Muscle of leg (tissue), 11 donors: ENCODE measurements around the gene SCGB1D4. TPM values are rescaled to one million over a fixed set of nuclear protein-coding genes. Genes with fewer than 3 reads are reported as not detected.
A peak's percentile ranks its signal among the peaks of the same experiment; 100 is the strongest.

Experiments
- DNase-seq: peaks from one replicate; pipeline ENCODE4 v3.0.0; 2013
- H3K27ac ChIP-seq: one replicate; pipeline ENCODE4 v1.5.1; 2013; ENCODE audit warnings: mild to moderate bottlenecking, low read length, control low read depth
- H3K27me3 ChIP-seq: one replicate; pipeline ENCODE4 v1.6.1; 2013; ENCODE audit warnings: low read length; ENCODE audit not compliant: control insufficient read depth, insufficient read depth
- H3K36me3 ChIP-seq: one replicate; pipeline ENCODE4 v1.6.1; 2013; ENCODE audit warnings: low read length; ENCODE audit not compliant: control insufficient read depth, insufficient read depth
- H3K4me1 ChIP-seq: one replicate; pipeline ENCODE4 v1.6.1; 2013; ENCODE audit warnings: low read length; ENCODE audit not compliant: control insufficient read depth, insufficient read depth
- H3K4me3 ChIP-seq: one replicate; pipeline ENCODE4 v1.5.1; 2013; ENCODE audit warnings: low read length, control low read depth
- H3K9me3 ChIP-seq: replicated peaks from 2 replicates; pipeline ENCODE4 v1.6.1; 2013; ENCODE audit warnings: low read depth, low read length; ENCODE audit not compliant: control insufficient read depth
- WGBS: methylation state at CpG from one replicate; pipeline ENCODE4 v1.1.5; 2013; ENCODE audit warnings: missing lambda C conversion rate; ENCODE audit not compliant: insufficient coverage; 5-methylcytosine and 5-hydroxymethylcytosine counted together
- polyA plus RNA-seq, 8 donors: library from polyadenylated mRNA; unstranded; fragments of 120-200 nt; gene quantifications; one replicate each; pipeline versions ENCODE4 v1.2.1 to v1.2.3, GENCODE V29; 2013; ENCODE audit warnings: inconsistent platforms in 1 of 8, low replicate concordance in 1 of 8; ENCODE audit not compliant: insufficient read length in 8 of 8, insufficient read depth in 1 of 8
- total RNA-seq: library from RNA; stranded (reverse); fragments of 120-200 nt; gene quantifications from one replicate; pipeline ENCODE4 v1.2.4, GENCODE V29; 2013

SCGB1D4 gene
- total and polyA plus RNA-seq, 9 donors, result not detected

DNA sequence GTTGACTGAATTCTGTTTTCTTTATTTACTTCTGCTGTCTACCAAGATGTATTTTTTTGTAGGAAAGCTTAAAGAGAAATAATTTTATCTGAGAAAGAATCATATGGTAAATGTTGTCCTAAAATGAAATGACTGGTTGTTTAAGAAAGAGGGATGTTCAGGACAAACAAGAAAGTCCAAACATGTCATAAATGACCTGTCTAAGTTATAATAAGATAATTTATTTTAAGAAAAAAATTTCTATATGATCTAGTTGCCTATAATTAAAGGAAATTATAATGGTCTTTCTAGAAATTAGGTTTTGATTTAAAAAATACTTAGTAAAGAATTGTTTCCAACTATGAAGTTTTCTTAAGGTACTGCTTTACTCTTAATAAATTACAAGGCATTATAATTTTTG, 18.4 kb downstream of the SCGB1D4 start:
- Histone ChIP-seq H3K36me3 (no peaks in the 10 kb centered on the region), H3K4me1 (no peaks in the 10 kb centered on the region), H3K27ac (no peak overlapping the region), H3K9me3 (no peaks in the 10 kb centered on the region), H3K27me3 (no peaks in the 10 kb centered on the region), H3K4me3 (no peak overlapping the region)
- no peak for DNase-seq

DNA sequence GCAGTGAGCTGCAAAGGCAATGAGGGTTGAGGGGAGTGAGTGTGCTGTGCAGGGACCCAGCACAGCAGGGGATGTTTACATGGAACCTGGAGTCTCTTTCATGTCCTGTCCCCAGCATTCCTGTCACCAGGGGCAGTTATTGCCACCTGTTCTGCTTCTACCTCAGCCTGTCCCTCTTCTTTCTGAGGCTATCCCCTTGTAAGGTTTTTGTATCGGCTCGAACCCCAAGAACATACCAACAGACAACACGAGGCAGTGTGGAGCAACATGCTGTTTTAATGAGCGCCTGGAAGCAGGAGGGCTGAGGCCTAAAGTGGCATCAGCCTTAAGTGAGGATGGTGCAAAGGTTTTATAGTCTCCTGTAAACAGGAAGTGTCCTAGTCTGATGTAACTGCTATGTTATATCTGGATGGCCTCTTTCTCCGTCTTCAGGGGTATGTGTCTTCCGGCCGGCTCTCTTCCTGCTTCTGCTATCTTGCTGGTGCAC, 25.0 kb downstream of the SCGB1D4 start:
- DNase-seq, result no peak
- WGBS, result 63% methylated on average over 3 of the region's 7 CpGs
- Histone ChIP-seq H3K27ac (no peak overlapping the region), H3K4me3 (no peak overlapping the region), H3K9me3 (no peaks in the 10 kb centered on the region), H3K4me1 (no peaks in the 10 kb centered on the region), H3K36me3 (no peaks in the 10 kb centered on the region), H3K27me3 (no peaks in the 10 kb centered on the region)

DNA sequence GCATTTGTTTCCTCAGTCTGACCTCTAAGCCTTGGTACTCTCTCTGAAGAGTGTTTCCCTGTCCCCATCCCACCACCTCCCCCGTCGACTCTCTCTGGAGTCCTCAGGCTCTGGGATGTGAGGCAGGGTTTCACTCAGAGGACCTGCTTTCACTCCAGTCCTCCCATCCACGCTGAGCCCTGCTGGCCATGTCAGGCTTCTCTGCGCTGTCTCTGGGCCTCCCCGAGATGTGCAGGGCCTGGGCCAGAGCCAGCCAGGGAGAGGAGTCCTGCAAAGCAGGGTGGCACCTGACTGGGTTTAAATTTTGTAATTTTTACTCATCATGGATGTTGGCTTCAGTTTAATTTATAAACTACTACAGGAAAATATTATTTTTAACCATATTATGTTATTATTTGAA, 25.6 kb downstream of the SCGB1D4 start:
- no peak for DNase-seq
- Histone ChIP-seq H3K27ac (no peak overlapping the region), H3K9me3 (no peaks in the 10 kb centered on the region), H3K27me3 (no peaks in the 10 kb centered on the region), H3K4me1 (no peaks in the 10 kb centered on the region), H3K4me3 (no peak overlapping the region), H3K36me3 (no peaks in the 10 kb centered on the region)
- WGBS, result 60% methylated on average over 1 of the region's 5 CpGs

DNA sequence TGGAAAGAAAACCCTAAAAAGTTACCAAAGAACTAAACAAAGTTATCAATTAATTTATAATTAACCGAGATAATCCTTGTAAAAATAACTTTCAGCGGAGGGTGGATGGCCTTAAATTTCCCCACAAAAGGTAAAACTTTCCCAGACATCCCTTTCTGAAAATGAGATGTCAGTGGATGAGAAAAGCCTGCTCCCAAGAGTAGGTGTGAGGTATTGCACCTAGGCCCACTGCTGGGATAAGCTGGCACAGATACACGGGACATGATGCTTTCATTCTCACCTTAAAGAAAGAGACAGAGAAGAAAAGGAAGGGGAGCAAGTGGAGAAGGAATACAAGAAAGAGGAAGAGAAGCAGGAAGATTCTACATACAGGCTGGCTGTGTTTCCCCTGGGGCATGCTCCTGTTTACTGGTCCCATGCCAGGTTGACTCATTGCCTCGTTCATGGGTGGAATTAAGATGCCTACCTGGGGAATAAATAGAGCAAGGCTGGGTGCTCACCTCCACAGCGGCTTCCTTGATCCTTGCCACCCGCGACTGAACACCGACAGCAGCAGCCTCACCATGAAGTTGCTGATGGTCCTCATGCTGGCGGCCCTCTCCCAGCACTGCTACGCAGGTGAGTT, 29.1 kb downstream of the SCGB1D4 start, which contains the start of gene SCGB2A2:
Gene SCGB2A2 (plus strand): TSS at position 505 of the 625 bp plus-strand sequence. CDS start 59 bp downstream, at position 564.
- H3K27ac ChIP-seq, result no peak within 1 kb of the TSS
- H3K36me3 ChIP-seq, result no peaks in the 10 kb centered on the region
- 92% methylated on average over 6 of the region's 10 CpGs for WGBS
- H3K4me1 ChIP-seq, result no peaks in the 10 kb centered on the region
- no peaks in the 10 kb centered on the region for H3K27me3 ChIP-seq
- no peak within 1 kb of the TSS for H3K4me3 ChIP-seq
- no peaks in the 10 kb centered on the region for H3K9me3 ChIP-seq
- no peak for DNase-seq

DNA sequence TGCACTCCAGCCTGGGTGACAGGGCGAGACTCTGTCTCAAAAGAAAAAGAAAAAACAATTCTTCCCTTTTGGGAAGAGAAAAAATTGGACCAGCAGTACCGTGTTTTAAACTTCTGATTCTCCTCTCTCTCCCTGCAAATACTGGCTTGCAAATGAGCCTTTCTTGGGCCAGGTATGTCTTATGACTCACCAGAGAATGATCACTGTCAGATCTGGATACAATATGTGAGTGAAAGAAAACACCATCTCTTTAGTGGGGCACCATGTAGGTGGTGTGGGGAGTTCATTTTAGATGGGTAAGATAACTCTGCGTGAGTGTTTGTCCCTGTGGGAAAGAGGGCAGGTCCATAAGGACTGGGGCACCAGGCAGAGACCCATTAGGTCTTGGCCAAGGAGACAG, 31.3 kb downstream of the SCGB1D4 start:
- Histone ChIP-seq H3K4me3 (no peak overlapping the region), H3K36me3 (no peaks in the 10 kb centered on the region), H3K27ac (no peak overlapping the region), H3K9me3 (no peaks in the 10 kb centered on the region), H3K27me3 (no peaks in the 10 kb centered on the region), H3K4me1 (no peaks in the 10 kb centered on the region)
- 60% methylated on average over 1 of the region's 3 CpGs for WGBS
- DNase-seq, result no peak

DNA sequence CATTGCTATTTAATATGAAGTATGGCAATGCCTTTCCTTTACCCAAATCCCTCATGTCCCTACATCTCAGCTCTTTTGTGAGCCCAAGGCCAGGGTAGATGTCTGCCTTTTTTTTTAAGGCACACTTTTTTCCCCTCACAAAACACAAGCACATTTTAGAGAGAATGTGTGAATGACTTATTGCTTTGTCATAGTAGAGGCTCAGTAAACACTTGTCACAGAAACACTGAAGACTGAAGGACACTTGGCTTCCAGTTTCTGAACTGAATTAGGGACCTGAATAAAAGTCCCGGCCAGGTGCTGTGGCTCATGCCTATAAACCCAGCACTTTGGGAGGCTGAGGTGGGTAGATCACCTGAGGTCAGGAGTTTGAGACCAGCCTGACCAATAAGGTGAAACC, 31.8 kb downstream of the SCGB1D4 start:
- no peaks in the 10 kb centered on the region for H3K36me3 ChIP-seq
- no CpG with 5 or more reads among the region's 1 CpG for WGBS

DNA sequence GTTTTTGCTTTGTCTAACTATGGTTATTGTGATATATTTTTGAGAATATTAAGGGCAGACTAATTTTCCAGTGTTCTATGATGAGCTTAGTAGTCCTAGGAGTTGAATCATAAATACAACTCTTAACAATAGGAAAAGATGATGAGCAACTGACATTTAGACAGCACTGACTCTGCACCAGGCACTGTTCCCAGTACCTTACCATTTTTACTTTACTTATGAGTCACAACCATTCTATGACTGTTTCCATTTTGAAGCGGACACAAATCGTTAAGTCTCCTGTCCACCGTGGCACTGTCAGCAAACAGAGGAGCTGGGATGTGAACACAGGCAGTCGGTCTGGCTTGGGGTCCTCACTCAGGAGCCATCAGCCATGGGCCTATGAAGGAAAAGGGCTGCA, 32.3 kb downstream of the SCGB1D4 start:
- H3K36me3 ChIP-seq, result no peaks in the 10 kb centered on the region
- H3K4me1 ChIP-seq, result no peaks in the 10 kb centered on the region
- peak; percentile 4 for DNase-seq
- H3K27me3 ChIP-seq, result no peaks in the 10 kb centered on the region
- no peak overlapping the region for H3K4me3 ChIP-seq
- WGBS, result 75% methylated on average over 4 of the region's 4 CpGs
- no peaks in the 10 kb centered on the region for H3K9me3 ChIP-seq
- no peak overlapping the region for H3K27ac ChIP-seq

More for the DNA sequence above, 31.8 kb downstream of the SCGB1D4 start:
- Histone ChIP-seq H3K27ac (no peak overlapping the region), H3K4me3 (no peak overlapping the region), H3K9me3 (no peaks in the 10 kb centered on the region), H3K4me1 (no peaks in the 10 kb centered on the region), H3K27me3 (no peaks in the 10 kb centered on the region)
- DNase-seq, result no peak

DNA sequence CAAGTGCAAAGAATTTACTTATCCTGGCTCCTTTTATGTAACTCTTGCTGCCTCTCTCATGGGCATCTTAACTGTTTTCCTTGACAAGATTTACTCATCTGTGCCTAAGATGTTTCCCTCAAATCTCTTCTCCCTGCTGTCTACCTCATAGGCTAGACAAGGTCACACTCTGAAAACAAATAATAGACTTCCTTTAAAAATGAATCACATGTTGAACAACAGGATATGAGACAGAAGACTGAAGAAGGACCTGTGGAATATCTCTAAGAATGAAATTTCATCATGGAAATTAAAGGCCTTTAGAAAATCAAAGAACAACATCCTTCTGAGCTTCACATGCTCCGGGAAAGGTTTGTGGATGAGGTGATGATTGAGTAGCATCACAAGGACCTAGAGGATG, 34.9 kb downstream of the SCGB1D4 start:
- 100% methylated on average over 1 of the region's 1 CpG for WGBS
- Histone ChIP-seq H3K4me1 (no peaks in the 10 kb centered on the region), H3K27me3 (no peaks in the 10 kb centered on the region), H3K9me3 (no peaks in the 10 kb centered on the region), H3K4me3 (no peak overlapping the region), H3K27ac (no peak overlapping the region), H3K36me3 (no peaks in the 10 kb centered on the region)
- DNase-seq, result no peak

DNA sequence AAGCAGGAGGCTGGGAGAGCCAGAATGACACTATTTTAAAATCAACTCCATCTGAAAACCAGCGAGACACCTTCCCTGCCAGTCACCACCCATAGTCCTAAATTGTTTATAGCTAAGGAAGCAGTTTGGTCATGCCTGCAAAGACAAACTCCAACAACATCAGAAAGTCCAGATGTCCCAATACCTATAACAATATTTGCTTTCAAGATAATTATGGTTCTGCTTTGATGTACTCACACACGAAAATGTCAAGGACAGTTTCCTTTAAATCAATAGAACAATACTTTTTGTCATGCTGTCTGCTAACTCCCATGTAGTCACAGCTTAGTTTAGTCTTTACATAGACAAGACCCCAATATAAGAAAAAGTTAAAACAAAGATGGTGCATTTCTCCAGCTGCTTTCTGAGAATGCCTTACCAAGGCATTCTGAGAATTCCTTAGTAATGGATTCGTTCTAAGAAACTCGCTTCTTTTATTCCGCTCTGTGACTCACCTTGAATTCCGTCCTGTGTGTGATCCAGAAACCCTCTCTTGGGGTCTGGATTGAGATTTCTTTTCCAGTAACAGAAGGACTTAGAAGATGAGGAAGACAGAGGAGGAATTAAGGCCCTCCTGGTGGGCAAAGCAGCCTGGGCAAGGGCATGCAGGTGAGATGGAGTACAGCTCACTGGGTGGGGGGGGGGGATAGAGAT, 38.5 kb downstream of the SCGB1D4 start:
- Histone ChIP-seq H3K4me3 (no peak overlapping the region), H3K4me1 (no peaks in the 10 kb centered on the region), H3K27me3 (no peaks in the 10 kb centered on the region), H3K36me3 (no peaks in the 10 kb centered on the region), H3K27ac (no peak overlapping the region), H3K9me3 (no peaks in the 10 kb centered on the region)
- no peak for DNase-seq
- WGBS, result 83% methylated on average over 1 of the region's 6 CpGs

DNA sequence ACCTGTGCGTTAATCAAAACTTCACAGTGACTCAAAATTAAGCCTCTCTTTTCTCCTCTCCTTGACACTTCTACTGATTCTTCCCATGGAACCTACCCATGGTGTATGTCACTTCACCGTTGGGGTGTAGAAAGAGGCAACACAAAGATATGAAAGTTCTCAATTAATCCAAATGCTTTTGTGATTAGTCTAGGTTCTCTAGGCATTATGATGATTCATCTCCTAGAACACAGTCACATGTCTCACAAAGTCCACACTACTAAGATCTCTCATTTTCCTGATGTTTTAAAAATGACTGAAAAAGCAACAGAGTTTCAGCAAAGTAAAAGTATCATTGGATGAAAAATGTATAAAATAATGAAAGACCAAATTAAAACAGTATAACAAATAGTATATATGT, 42.6 kb downstream of the SCGB1D4 start:
- Histone ChIP-seq H3K27me3 (peaks cover 2% of the 10 kb centered on the region), H3K27ac (no peak overlapping the region), H3K9me3 (peaks cover 14% of the 10 kb centered on the region), H3K4me1 (no peaks in the 10 kb centered on the region), H3K4me3 (no peak overlapping the region), H3K36me3 (no peaks in the 10 kb centered on the region)
- DNase-seq, result no peak
- WGBS, result 90% methylated on average over 1 of the region's 2 CpGs
